Measurements from ENCODE around the gene SAMM50.

SAMM50 gene

GRCh38 chr22:44032126-44032730 is 77.0 kb downstream of the SAMM50 start:
- H3K27ac ChIP-seq (ENCODE audit: low read depth, low read length): peak overlapping the region; percentile 74
- H3K27me3 ChIP-seq (ENCODE audit: control insufficient read depth in 5 of 5, insufficient read depth in 4 of 5, low read length in 5 of 5): no peaks in the 10 kb centered on the region
- H3K4me3 ChIP-seq (ENCODE audit: low read depth in 1 of 5, low read length in 5 of 5): peak overlapping the region in 1 of 5 donors; percentile 25
- H3K9me3 ChIP-seq (ENCODE audit: control insufficient read depth in 5 of 5, low read length in 5 of 5): no peaks in the 10 kb centered on the region
- no peaks in the 10 kb centered on the region for H3K36me3 ChIP-seq (ENCODE audit: control insufficient read depth in 5 of 5, insufficient read depth in 5 of 5, low read length in 5 of 5)
- peaks cover 9 to 49% (median 34%) of the 10 kb centered on the region in 5 donors for H3K4me1 ChIP-seq (ENCODE audit: control insufficient read depth in 5 of 5, insufficient read depth in 5 of 5, low read length in 5 of 5)
- H3K9ac ChIP-seq (ENCODE audit: low read length in 5 of 5): no peak overlapping the region

GRCh38 chr22:44033287-44033686 is 78.0 kb downstream of the SAMM50 start:
- Histone ChIP-seq H3K4me1 (ENCODE audit: control insufficient read depth in 5 of 5, insufficient read depth in 5 of 5, low read length in 5 of 5) (peaks cover 13 to 53% (median 40%) of the 10 kb centered on the region in 5 donors), H3K9ac (ENCODE audit: low read length in 5 of 5) (no peak overlapping the region), H3K27me3 (ENCODE audit: control insufficient read depth in 5 of 5, insufficient read depth in 4 of 5, low read length in 5 of 5) (no peaks in the 10 kb centered on the region), H3K9me3 (ENCODE audit: control insufficient read depth in 5 of 5, low read length in 5 of 5) (no peaks in the 10 kb centered on the region), H3K36me3 (ENCODE audit: control insufficient read depth in 5 of 5, insufficient read depth in 5 of 5, low read length in 5 of 5) (no peaks in the 10 kb centered on the region), H3K4me3 (ENCODE audit: low read depth in 1 of 5, low read length in 5 of 5) (no peak overlapping the region), H3K27ac (ENCODE audit: low read depth, low read length) (peak overlapping the region; percentile 74)

- Histone ChIP-seq H3K9me3 (ENCODE audit: control insufficient read depth in 5 of 5, low read length in 5 of 5) (no peaks in the 10 kb centered on the region), H3K36me3 (ENCODE audit: control insufficient read depth in 5 of 5, insufficient read depth in 5 of 5, low read length in 5 of 5) (no peaks in the 10 kb centered on the region), H3K4me3 (ENCODE audit: low read depth in 1 of 5, low read length in 5 of 5) (no peak overlapping the region), H3K27me3 (ENCODE audit: control insufficient read depth in 5 of 5, insufficient read depth in 4 of 5, low read length in 5 of 5) (no peaks in the 10 kb centered on the region), H3K9ac (ENCODE audit: low read length in 5 of 5) (no peak overlapping the region), H3K4me1 (ENCODE audit: control insufficient read depth in 5 of 5, insufficient read depth in 5 of 5, low read length in 5 of 5) (peaks cover 13 to 49% (median 40%) of the 10 kb centered on the region in 5 donors), H3K27ac (ENCODE audit: low read depth, low read length) (no peak overlapping the region)
These were observed 78.5 kb downstream of the SAMM50 start for GRCh38 chr22:44033694-44034093.

DNA sequence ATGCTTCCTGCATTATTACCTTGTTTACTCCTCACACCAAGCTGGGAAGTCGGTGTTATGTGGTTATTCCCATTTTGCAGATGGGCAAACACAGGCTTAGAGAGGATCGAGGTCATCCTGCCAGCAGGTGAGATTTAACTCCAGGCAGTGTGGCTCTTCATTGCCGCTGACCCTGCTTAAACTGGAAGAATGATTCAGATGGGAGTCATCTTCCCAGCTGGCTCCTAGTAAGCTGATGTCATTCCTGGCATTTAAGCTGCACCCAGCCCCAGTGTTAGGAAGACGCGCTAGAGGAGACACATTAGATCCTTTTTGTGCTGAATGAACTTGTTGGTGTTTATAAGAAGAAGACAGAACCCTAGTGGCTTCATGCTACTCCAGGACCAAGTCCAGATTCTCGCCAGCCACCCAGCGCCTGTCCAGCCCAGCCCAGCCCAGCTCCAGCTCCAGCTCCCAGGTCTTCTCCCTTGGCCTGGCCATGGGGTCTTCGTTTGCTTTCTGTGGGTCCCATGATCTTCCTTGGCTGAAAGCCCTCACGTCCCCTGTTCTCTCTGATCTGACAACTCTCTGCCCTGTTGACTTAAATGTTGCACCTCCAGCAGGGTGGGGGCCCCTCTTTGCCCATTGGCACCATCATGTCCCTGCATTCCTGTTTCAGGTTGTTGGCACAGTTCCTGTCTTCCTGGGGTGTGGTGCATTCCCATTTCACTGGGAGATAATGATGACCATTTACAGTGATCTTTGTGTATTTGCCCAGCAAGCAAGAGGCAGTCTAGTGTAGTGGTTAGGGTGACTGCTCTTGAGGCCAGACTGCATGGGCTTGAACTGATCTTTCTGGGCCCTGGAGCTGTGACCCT is 82.5 kb downstream of the SAMM50 start:
- no peaks in the 10 kb centered on the region for H3K9me3 ChIP-seq (ENCODE audit: control insufficient read depth in 5 of 5, low read length in 5 of 5)
- H3K4me3 ChIP-seq (ENCODE audit: low read depth in 1 of 5, low read length in 5 of 5): peak overlapping the region in 2 of 5 donors; percentile 17 to 31
- H3K27me3 ChIP-seq (ENCODE audit: control insufficient read depth in 5 of 5, insufficient read depth in 4 of 5, low read length in 5 of 5): no peaks in the 10 kb centered on the region
- H3K9ac ChIP-seq (ENCODE audit: low read length in 5 of 5): no peak overlapping the region
- H3K27ac ChIP-seq (ENCODE audit: low read depth, low read length): peak overlapping the region; percentile 54
- peaks cover 4 to 20% (median 19%) of the 10 kb centered on the region in 5 donors for H3K4me1 ChIP-seq (ENCODE audit: control insufficient read depth in 5 of 5, insufficient read depth in 5 of 5, low read length in 5 of 5)
- H3K36me3 ChIP-seq (ENCODE audit: control insufficient read depth in 5 of 5, insufficient read depth in 5 of 5, low read length in 5 of 5): peaks cover 0 to 2% (median 0%) of the 10 kb centered on the region in 5 donors

DNA sequence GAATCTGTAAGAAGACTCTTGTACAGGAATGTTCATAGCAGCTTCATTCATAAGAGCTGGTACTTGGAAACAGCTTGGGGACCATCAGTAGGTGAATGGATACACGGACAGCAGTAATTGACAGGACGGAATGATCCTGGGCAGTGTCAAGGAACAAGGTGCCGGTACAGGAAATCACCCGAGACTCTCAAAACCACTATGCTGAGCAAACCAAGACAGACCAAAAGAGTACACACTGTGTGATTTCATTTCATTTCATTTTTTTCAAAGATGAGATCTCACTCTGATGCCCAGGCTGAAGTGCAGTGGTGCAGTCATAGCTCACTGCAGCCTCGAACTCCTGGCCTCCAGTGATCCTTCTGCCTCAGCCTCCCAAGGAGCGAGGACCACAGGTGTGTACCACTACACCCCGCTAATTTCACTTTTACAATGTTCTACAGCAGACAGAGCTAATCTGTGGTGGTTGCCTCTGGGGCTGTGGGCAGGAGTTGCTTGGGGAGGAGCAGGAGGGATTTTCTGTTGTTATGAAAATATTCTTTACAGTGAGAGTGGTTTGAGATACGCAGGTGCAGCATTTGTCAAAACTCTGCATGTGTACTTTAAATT is 84.4 kb downstream of the SAMM50 start:
- H3K9me3 ChIP-seq (ENCODE audit: control insufficient read depth in 5 of 5, low read length in 5 of 5): no peaks in the 10 kb centered on the region
- H3K27me3 ChIP-seq (ENCODE audit: control insufficient read depth in 5 of 5, insufficient read depth in 4 of 5, low read length in 5 of 5): no peaks in the 10 kb centered on the region
- peaks cover 0 to 2% (median 0%) of the 10 kb centered on the region in 5 donors for H3K36me3 ChIP-seq (ENCODE audit: control insufficient read depth in 5 of 5, insufficient read depth in 5 of 5, low read length in 5 of 5)

DNA sequence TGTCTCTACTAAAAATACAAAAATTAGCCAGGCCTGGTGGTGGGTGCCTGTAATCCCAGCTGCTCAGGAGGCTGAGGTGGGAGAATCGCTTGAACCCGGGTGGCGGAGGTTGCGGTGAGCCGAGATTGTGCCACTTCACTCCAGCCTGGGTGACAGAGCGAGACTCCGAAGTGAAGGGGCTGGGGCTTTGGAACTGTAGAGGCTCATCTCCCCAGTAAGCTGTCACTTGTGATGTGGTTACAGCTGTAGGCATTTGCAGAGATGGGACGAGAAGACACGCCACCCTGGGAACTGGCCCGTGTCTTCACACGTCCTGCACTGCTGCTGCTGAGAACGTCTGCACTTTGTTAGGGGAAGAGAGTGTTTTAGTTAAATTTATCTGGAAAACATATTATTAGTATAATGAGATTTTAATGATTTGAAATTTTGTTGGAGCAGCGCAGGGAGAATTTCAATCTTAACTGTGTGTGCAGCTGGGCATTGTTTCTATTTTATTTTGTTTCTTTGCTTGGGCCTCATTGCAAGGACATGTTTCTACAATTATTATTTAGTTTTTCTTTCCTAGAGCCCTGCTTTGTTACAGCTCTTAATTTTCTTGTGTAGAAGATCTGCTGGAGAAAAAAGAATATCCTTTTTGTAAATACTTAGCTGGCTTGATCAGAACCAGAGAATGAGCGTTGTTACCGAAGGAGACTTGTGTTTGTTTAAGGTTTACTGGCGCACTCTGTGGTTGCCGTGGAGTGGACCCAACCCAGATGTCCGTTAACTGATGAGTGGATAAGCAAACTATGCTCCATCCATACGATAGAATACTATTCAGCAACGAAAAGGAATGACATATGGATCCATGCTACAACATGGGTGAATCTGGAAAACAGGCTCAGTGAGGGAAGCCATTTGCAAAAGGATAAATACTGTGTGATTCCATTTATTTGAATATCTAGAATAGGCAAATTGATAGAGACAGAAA is 87.3 kb downstream of the SAMM50 start:
- H3K4me1 ChIP-seq (ENCODE audit: control insufficient read depth in 5 of 5, insufficient read depth in 5 of 5, low read length in 5 of 5): peaks cover 6 to 18% (median 17%) of the 10 kb centered on the region in 5 donors

More for the DNA sequence above, 84.4 kb downstream of the SAMM50 start:
- Histone ChIP-seq H3K4me3 (ENCODE audit: low read depth in 1 of 5, low read length in 5 of 5) (no peak overlapping the region), H3K27ac (ENCODE audit: low read depth, low read length) (no peak overlapping the region), H3K9ac (ENCODE audit: low read length in 5 of 5) (no peak overlapping the region), H3K4me1 (ENCODE audit: control insufficient read depth in 5 of 5, insufficient read depth in 5 of 5, low read length in 5 of 5) (peaks cover 4 to 13% (median 12%) of the 10 kb centered on the region in 5 donors)

GRCh38 chr22:44045145-44045544 is 89.9 kb downstream of the SAMM50 start:
- no peak overlapping the region for H3K27ac ChIP-seq (ENCODE audit: low read depth, low read length)
- H3K4me3 ChIP-seq (ENCODE audit: low read depth in 1 of 5, low read length in 5 of 5): no peak overlapping the region
- H3K9ac ChIP-seq (ENCODE audit: low read length in 5 of 5): no peak overlapping the region
- peaks cover 0 to 2% (median 0%) of the 10 kb centered on the region in 5 donors for H3K36me3 ChIP-seq (ENCODE audit: control insufficient read depth in 5 of 5, insufficient read depth in 5 of 5, low read length in 5 of 5)
- H3K4me1 ChIP-seq (ENCODE audit: control insufficient read depth in 5 of 5, insufficient read depth in 5 of 5, low read length in 5 of 5): peaks cover 12 to 32% (median 28%) of the 10 kb centered on the region in 5 donors
- H3K9me3 ChIP-seq (ENCODE audit: control insufficient read depth in 5 of 5, low read length in 5 of 5): no peaks in the 10 kb centered on the region
- H3K27me3 ChIP-seq (ENCODE audit: control insufficient read depth in 5 of 5, insufficient read depth in 4 of 5, low read length in 5 of 5): no peaks in the 10 kb centered on the region

More for the DNA sequence above, 87.3 kb downstream of the SAMM50 start:
- no peaks in the 10 kb centered on the region for H3K27me3 ChIP-seq (ENCODE audit: control insufficient read depth in 5 of 5, insufficient read depth in 4 of 5, low read length in 5 of 5)
- peaks cover 0 to 2% (median 0%) of the 10 kb centered on the region in 5 donors for H3K36me3 ChIP-seq (ENCODE audit: control insufficient read depth in 5 of 5, insufficient read depth in 5 of 5, low read length in 5 of 5)
- no peak overlapping the region for H3K4me3 ChIP-seq (ENCODE audit: low read depth in 1 of 5, low read length in 5 of 5)
- H3K27ac ChIP-seq (ENCODE audit: low read depth, low read length): no peak overlapping the region
- H3K9me3 ChIP-seq (ENCODE audit: control insufficient read depth in 5 of 5, low read length in 5 of 5): no peaks in the 10 kb centered on the region
- H3K9ac ChIP-seq (ENCODE audit: low read length in 5 of 5): no peak overlapping the region

All from subcutaneous abdominal adipose tissue (tissue), 5 donors.